GM12891 (cell line): ENCODE measurements around the gene AMBRA1.

ENCODE experiments used
- PAX5 ChIP-seq: IDR thresholded peaks from 2 replicates; pipeline ENCODE4 v1.6.1; 2011; ENCODE audit warnings: low read length, moderate library complexity, mild to moderate bottlenecking; ENCODE audit not compliant: insufficient read depth, severe bottlenecking
- POLR2A ChIP-seq: IDR thresholded peaks from 2 replicates; pipeline ENCODE4 v1.6.1; 2011; ENCODE audit warnings: low read depth, low read length, control low read depth
- POLR2AphosphoS5 ChIP-seq: IDR thresholded peaks from 2 replicates; pipeline ENCODE4 v1.6.1; 2011; ENCODE audit warnings: low read depth, low read length, control low read depth
- SPI1 ChIP-seq: IDR thresholded peaks from 2 replicates; pipeline ENCODE4 v1.6.1; 2011; ENCODE audit warnings: low read depth, low read length, control low read depth
- TAF1 ChIP-seq: IDR thresholded peaks from 2 replicates; pipeline ENCODE4 v1.6.1; 2011; ENCODE audit warnings: low read depth, low read length, control low read depth

GRCh38 chr11:46422588-46422987, 171.2 kb downstream of the AMBRA1 start:
- TF ChIP-seq POLR2A (no peak), TAF1 (no peak), POLR2AphosphoS5 (no peak), SPI1 (no peak), PAX5 (no peak)
